GM18526 (cell line): ENCODE results near the gene HRC.

ENCODE experiments used
- POLR2A ChIP-seq: IDR thresholded peaks from 3 replicates; pipeline ENCODE4 v1.6.1; 2011; ENCODE audit not compliant: insufficient read length; ENCODE audit errors: extremely low read depth

HRC gene

DNA sequence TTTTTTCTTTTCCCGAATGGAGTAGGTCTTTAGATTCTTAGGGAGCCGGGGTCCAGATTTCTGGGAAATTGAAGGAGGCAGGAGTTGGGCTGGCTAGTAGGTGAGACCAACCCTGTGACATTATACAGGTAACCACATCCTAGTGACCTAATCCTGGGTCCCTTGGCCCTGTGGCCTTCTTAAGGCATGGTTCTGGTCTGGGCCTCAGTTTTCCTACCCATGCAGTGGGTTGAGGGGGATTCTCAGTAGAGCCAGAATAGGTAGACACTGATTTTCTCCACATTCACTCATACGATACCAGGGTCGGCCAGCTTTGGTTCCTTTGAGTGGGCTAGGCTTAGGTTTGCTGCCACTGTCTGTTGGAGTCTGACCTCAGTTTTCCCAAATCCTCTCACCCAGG, 28.6 kb downstream of the HRC start:
- TF ChIP-seq POLR2A: no peak

DNA sequence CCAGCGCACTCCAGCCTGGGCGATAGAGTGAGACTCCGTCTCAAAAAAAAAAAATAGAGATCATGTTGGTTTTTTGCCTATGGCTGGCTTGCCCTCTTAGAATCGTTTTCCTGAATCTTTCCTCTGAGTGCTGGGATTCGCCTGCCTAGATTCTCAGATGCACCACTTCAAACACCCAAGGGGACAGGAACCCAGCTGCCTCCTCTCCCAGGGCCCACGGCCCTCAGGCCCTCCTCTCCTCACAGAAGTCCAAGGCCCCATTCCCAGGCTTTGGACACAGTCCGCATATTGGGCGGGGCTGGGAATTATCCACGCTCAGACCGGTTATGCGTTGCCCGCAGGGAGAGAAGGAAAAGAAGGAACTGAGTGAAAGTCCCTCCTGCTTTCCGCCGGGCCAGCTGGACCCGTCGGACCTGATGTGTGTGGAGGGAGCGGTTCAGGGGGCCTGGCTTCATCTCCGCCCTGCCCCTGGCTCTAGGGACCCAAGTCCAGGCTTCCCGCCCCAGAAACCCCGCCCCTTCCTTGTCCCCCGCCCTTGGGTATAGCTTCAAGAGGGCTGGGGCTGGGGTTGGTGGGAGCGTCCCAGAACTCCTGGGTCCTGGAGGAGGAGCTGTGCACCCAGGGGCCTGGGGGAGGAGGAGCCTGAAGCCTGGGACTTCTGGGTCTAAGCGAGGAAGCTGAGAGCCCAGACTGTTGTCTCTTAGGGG, 30.0 kb downstream of the HRC start:
- no peak for TF ChIP-seq POLR2A

DNA sequence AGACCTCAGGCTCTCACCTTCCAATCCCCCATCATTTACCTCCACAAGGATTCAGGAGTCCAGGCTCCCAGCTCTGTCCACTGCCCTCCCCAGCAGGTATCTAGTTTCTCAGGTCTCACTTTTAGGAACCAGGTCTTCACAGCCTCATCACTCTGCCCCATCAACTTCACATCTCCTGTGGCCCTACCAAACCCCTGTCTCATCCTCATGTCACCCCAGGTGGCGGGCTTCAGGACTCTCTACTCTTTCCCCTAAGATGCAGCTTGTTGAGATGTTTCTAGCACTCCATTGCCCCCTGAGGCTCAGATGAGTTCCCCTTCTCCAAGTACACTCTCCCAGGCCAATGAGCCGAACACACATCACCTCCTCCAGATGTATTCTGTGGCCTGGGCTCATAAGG, 34.3 kb downstream of the HRC start:
- no peak for TF ChIP-seq POLR2A

DNA sequence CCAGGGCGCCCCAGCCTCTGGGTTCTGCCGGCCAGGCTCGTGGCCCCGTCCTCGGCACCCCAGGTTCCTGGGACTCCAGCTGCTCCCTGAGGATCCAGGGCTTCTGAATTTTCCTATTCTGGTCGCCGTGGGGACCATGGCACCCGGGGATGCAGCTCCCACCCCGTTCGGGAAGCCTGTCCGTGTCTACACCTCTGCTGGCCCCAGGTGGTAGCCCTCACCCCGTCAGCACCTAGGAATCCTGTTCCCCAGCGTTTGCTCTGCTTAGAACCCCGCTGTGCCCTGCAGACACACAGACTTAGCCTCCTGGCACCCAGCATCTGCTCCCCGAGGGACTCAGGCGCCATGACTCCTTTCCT, 34.9 kb downstream of the HRC start:
- no peak for TF ChIP-seq POLR2A

DNA sequence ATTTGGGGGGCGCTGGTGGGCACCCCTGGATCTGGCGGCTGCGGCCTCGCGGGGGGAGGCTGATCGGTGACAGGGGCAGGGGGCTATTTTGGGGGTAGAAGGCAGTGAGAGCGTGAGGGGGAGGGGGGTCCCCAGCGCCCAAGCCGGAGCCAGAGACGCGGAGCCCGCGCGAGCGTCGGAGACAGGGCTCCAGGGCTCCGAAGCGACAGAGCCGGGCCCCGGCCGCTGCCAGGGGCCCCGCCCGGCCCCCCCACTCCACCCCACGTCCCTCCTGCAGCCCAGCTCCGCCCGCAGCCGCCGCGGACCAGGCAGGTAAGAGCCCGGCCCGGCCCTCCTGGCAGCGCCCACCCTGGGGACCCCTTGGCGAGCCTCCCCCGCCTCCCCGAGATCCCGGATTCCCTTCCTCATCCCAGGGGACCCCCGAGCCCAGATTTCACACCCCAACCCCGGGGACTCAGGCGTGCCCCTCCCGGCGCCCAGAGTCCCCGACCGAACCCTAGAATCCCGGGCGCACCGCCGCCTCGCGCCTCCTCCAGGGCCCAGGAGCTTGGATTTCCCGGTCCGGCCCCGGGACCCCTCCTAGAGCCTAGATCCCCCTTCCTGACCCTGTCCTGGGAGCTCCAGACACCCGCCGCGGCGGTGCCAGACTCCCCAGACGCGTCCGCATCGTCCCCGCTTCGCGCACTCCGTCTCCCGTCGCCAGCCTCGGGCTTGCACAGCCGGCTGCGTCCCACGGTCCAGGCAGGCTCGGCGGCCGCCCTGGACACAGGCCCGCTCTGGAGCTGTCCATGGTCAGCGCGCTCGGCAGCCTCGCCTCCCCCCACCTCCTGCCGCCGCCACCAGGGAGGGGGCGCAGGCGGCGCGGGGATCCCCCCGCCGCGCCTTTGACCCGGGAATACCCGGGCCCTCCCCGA, 35.5 kb downstream of the HRC start, which contains the start of gene PPFIA3:
PPFIA3 (plus strand) TSS at position 134 of the 914 bp plus-strand sequence. CDS start 8,330 bp downstream, outside the sequence.
- no peak for TF ChIP-seq POLR2A

DNA sequence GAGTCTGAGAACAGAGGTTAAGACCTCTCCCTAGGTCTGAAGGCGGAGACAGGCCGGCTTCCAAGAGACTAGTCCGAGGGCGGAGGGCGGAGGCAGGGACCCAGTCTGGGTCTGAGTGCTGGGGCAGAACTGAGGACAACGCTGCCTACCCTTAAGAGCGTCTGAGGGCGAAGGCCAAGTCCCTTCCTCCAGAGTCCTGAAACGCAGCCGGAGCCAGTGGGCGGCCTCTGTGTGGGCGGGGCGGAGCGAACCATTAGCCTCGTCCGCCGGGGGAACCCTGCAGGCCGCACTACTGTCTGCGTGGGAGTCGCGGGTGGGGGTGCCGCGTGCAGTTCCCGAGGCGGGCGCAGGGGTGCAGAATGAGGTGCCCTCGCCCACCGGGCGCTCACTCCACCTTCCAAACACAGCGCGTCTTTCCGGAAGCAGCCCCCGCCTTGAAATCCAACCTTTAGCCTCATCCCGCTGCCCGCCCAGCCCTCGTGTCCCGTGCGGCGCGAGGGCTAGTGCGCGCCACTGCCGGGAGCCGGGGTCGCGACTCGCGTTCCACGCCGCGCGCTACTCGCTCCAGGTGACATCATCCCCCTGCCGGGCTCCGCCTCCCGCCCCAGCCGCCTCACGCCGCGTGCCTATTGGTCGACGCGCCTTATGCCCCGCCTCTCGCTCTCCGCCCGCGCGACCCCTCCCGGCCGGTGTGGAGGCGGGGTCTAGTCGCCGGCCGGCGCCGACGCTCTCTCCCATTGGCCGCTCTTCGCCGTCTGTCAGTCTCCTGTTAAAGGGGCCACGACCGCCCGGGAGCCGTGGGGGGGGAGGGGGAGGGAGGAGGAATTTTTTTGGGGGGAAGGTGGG, 36.4 kb downstream of the HRC start, which contains the start of gene C19orf73:
C19orf73 (minus strand) TSS at position 579 of the 846 bp plus-strand sequence; CDS start at position 458, 121 bp downstream.
- TF ChIP-seq POLR2A: peak; percentile 62

DNA sequence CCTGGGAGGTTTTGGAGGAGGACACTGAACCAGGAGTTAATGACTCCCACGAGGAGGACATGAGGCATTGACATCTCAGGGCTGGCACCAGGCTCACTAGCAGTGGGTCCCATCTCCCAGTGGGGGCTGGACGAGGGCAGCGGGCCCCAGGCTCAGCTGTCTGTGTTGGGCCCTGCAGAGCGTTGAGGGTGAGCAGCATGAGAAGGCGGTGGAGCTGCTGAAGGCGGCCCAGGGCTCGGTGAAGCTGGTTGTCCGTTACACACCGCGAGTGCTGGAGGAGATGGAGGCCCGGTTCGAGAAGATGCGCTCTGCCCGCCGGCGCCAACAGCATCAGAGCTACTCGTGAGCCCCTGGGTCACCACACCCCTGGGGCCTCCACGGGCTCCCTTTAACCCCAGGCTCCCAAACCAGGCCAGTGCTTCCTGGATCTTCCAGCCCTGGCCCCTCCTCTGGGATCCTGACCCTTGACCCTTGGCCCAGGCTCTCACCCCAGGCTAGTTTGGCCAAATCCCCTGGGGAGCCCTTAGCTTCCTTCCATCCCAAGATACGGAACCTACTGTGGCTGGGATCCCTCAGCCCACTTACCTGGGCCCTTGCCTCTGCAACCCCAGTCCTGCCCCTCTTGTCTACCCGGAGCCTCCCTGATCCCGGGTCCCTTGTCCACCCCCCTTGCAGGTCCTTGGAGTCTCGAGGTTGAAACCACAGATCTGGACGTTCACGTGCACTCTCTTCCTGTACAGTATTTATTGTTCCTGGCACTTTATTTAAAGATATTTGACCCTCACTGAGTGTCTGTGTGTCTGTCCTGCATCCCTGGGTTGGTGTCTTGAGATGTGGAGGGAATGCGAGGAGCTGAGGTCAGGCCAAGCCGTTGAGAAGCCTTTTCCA, 37.3 kb downstream of the HRC start:
- no peak for TF ChIP-seq POLR2A

DNA sequence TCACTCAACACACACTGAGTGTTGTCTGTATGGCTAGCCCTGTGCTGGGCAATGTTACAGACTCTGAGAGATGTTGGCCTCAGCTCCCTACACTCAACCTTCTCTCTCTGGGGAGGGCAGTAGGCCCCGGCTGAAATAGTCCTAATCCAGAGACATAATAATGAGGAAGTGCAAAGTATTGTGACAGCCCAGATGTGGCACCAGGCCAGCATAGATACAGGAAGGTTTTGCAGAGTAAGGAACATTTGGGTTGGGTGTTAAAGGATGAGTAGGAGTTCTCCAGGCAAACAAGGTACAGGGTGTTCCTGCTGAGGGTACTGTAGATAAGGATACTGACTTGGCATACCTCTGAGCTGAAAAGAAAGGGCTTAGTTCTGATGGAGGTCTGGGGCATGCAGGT, 38.7 kb downstream of the HRC start:
- TF ChIP-seq POLR2A: no peak

DNA sequence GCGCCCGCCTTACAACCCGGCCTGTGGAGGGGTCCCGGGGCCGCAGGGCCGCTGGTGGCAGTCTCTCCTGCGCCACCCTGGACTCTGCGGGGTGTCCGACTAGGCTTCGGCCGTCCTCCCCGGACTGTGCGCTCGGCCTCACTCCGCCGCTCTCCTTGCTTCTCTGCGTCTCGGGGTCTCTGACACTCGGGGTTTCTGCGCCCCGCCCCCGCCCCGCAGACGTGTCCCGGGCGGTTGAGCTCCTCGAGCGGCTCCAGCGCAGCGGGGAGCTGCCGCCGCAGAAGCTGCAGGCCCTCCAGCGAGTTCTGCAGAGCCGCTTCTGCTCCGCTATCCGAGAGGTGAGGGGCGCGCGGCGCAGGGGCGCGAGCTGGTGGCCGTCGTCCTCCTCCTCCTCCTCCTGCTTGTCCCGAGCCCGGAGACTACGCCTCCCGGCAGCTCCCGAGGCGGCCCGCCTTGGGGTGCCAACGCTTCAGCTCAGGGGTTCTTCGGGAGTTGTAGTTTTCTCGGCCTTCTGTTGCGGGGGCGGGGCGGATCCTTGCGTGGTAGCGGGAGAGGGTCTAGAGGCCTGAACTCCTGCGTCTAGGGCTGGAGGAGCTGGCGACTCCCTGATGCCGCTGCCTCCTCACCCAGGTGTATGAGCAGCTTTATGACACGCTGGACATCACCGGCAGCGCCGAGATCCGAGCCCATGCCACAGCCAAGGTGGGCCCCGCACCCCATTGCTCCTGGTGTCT, 40.4 kb downstream of the HRC start:
- TF ChIP-seq POLR2A: no peak

DNA sequence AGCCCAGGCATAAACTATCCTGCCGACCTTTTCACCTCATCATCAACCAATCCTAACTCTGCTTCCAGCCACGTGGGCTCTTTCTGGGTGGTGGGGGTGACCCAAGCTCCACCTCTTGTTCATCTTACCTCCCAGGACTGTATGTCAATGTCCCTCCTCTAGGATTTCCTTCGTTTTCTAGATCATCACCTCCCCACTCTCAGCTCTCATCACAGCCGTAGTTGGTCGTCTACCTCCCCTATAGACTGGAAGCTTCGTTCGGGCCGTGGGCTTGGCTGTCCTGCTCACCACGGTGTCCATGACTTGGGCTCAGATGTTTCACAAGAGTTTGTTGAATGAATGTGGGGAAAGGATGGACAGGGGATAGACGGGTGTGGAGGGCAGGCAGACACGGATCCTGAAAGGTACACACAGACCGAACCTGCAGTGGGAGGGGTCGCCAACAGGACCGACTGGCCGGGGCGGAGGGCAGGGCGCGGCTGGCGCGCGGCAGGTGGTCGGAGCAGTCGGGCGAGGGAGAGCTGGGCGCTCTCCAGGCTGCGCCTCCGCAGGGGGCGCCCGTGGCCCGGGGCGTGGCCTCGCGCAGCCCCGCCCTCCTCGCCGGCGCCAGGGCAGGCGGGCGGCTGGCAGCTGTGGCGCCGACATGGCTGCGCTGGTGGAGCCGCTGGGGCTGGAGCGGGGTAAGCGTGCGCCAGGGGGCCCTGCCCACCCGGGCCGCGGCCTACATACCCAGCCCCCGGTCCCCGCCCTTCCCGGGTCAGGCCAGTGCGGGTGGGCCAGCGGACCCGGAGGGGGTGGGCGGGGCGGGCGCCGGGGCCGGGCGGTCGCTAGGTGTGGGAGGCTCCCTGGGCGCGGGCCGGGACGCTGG, 41.2 kb downstream of the HRC start, which contains the start of gene LIN7B:
LIN7B (plus strand) TSS at position 609 of the 868 bp plus-strand sequence; CDS start at position 644, 35 bp downstream.
- TF ChIP-seq POLR2A: peak; percentile 46

DNA sequence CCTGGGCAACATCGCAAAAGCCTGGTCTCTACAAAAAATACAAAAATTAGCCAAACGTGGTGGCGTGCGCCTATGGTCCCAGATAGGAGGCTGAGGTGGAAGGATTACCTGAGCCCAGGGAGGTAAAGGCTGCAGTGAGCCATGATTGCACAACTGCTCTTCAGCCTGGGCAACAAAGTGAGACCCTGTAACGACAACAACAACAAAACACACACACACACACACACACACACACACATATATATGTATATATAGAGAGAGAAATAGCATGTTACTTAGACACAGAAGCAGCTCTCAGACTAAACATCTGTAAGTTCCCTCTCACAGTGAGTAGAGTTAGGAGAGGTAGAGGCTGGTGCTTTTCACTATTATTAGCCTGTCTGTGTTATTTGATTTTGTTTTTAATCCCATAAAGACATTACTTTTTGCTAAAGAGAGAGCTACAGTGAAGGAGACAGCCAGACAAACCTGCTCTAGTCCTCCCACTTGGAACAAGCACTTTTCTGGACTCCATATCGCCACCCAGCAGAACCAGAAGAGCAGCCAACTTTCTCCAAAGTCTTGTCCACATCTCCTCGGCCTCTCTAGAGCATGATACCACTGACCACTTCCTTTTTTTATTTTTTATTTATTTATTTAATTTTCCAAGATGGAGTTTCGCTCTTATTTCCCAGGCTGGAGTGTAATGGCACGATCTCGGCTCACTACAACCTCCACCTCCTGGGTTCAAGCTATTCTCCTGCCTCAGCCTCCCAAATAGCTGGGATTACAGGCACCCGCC, 43.8 kb downstream of the HRC start:
- no peak for TF ChIP-seq POLR2A

DNA sequence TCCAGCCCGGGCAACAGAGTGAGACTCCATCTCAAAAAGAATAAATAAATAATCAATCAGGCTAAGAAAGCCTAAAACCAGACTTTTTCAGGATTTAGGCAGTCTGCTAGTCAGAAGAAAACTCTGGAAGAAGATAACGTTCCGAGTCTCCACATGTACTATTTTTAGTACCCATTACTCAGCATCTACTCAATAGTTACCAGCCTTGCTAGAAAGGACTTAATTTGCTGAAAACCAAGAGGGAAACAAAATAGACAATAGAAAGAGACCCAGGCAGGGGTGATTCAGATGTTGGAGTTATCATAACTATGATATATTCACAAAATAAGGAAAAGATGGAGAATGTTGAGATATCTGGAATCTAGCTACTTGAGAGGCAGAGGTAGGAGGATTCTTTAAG, 44.6 kb downstream of the HRC start:
- TF ChIP-seq POLR2A: no peak
